GM23338 (cell line): Measurements from ENCODE around the gene AQP3. TPM values are rescaled to one million over a fixed set of nuclear protein-coding genes. Genes with fewer than 3 reads are reported as not detected.
"Not testable (repeated sequence)": the region's sequence is repeated elsewhere in the genome, so short reads cannot be mapped to it uniquely, and the experiment has no call there.

ENCODE experiments used
- ATAC-seq: fragments of 200-7000 bp; cut with Tn5 transposase; 3 replicates; pipeline ENCODE4 v1.9.1; 2020
- DNase-seq: peaks from one replicate; pipeline ENCODE4 v3.0.0-alpha.2; 2015; ENCODE audit warnings: low spot score
- H2AFZ ChIP-seq: fragments of 200-600 bp; sonication (generic); 2 replicates; pipeline ENCODE4 v1.8.0; 2016; ENCODE audit warnings: antibody characterized with exemption, mild to moderate bottlenecking, moderate library complexity
- H3F3A ChIP-seq: fragments of 200-600 bp; sonication (generic); replicated peaks from 2 replicates; pipeline ENCODE4 v1.8.0; 2017; ENCODE audit warnings: antibody characterized with exemption, mixed run types, low read depth
- H3K27ac ChIP-seq: fragments of 200-600 bp; sonication (generic); 2 replicates; pipeline ENCODE4 v1.6.1; 2016; ENCODE audit warnings: low read depth
- H3K27me3 ChIP-seq: fragments of 200-600 bp; sonication (generic); 2 replicates; pipeline ENCODE4 v1.8.0; 2016; ENCODE audit warnings: mild to moderate bottlenecking, mixed run types, moderate library complexity; ENCODE audit not compliant: insufficient read depth
- H3K36me3 ChIP-seq: fragments of 200-600 bp; sonication (generic); 2 replicates; pipeline ENCODE4 v1.8.0; 2016; ENCODE audit warnings: mild to moderate bottlenecking; ENCODE audit not compliant: insufficient read depth
- H3K4me1 ChIP-seq: fragments of 200-600 bp; sonication (generic); 2 replicates; pipeline ENCODE4 v1.8.0; 2016; ENCODE audit warnings: mild to moderate bottlenecking, moderate library complexity; ENCODE audit not compliant: insufficient read depth
- H3K4me2 ChIP-seq: fragments of 200-600 bp; sonication (generic); 2 replicates; pipeline ENCODE4 v1.7.1; 2017; ENCODE audit warnings: mixed run types
- H3K4me3 ChIP-seq: fragments of 200-600 bp; sonication (generic); 2 replicates; pipeline ENCODE4 v1.6.1; 2016; ENCODE audit warnings: mixed run types
- H3K79me2 ChIP-seq: fragments of 200-600 bp; sonication (generic); replicated peaks from 2 replicates; pipeline ENCODE4 v1.8.0; 2017; ENCODE audit warnings: mild to moderate bottlenecking; ENCODE audit not compliant: insufficient read depth
- H3K9me2 ChIP-seq: fragments of 200-600 bp; sonication (generic); 2 replicates; pipeline ENCODE4 v1.8.0; 2017; ENCODE audit not compliant: insufficient read depth
- H4K20me1 ChIP-seq: fragments of 200-600 bp; sonication (generic); replicated peaks from 2 replicates; pipeline ENCODE4 v1.8.0; 2017; ENCODE audit warnings: mild to moderate bottlenecking; ENCODE audit not compliant: insufficient read depth
- H3K27ac Mint-ChIP-seq: 2 replicates; pipeline ENCODE4 v1.8.0; 2020; ENCODE audit warnings: inconsistent platforms, mild to moderate bottlenecking, moderate library complexity, mixed read lengths
- H3K27me3 Mint-ChIP-seq: 3 replicates; pipeline ENCODE4 v1.8.0; 2022; ENCODE audit warnings: low read depth, mild to moderate bottlenecking, moderate library complexity, mixed read lengths, inconsistent platforms; ENCODE audit not compliant: insufficient read depth, poor library complexity
- H3K36me3 Mint-ChIP-seq: 3 replicates; pipeline ENCODE4 v1.8.0; 2021; ENCODE audit warnings: low read depth, mild to moderate bottlenecking, inconsistent platforms, moderate library complexity, mixed read lengths
- H3K4me1 Mint-ChIP-seq: 3 replicates; pipeline ENCODE4 v1.8.0; 2020; ENCODE audit warnings: mild to moderate bottlenecking, inconsistent platforms, mixed read lengths
- H3K4me3 Mint-ChIP-seq: 3 replicates; pipeline ENCODE4 v1.8.0; 2021; ENCODE audit warnings: moderate library complexity, mild to moderate bottlenecking, inconsistent platforms, mixed read lengths
- H3K9me3 Mint-ChIP-seq: 3 replicates; pipeline ENCODE4 v1.8.0; 2020; ENCODE audit warnings: moderate library complexity, mild to moderate bottlenecking, inconsistent platforms, mixed read lengths
- EZH2 ChIP-seq: fragments of 200-600 bp; sonication (generic); IDR thresholded peaks from one replicate; pipeline ENCODE4 v1.8.0; 2017; ENCODE audit warnings: antibody characterized with exemption, mild to moderate bottlenecking, low read depth; ENCODE audit not compliant: unreplicated experiment
- EZH2phosphoT487 ChIP-seq: fragments of 200-600 bp; sonication (generic); IDR thresholded peaks from one replicate; pipeline ENCODE4 v1.8.1; 2018; ENCODE audit warnings: antibody characterized with exemption; ENCODE audit not compliant: unreplicated experiment
- polyA plus RNA-seq: library from polyadenylated mRNA; unstranded; fragments of >200 nt; fragmentation: Nextera tagmentation; extraction: Ambion mirVana; gene quantifications from 2 replicates; pipeline ENCODE4 v1.2.1, GENCODE V29; 2016
- total RNA-seq: library from RNA; depleted of rRNA; stranded (reverse); fragments of >200 nt; shearing (Covaris generic); gene quantifications from 2 replicates; pipeline ENCODE4 v1.2.3, GENCODE V29; 2014
- TF ChIP-seq, protein P1 (sequence below), 2 experiments: fragments of 200-600 bp in 1 of 2; sonication (generic) in 1 of 2; conservative IDR thresholded peaks; 2 replicates each; pipeline versions ENCODE4 v1.5.1 to v1.6.1; 2016 to 2017; ENCODE audit warnings: antibody characterized with exemption in 2 of 2, low read depth in 2 of 2, mild to moderate bottlenecking in 2 of 2, moderate library complexity in 1 of 2
- TF ChIP-seq, protein P2 (sequence below): fragments of 250-450 bp; sonication (Bioruptor Pico); IDR thresholded peaks from 2 replicates; pipeline ENCODE4 v1.5.0; 2020; ENCODE audit warnings: mild to moderate bottlenecking, moderate library complexity

Gene AQP3
- total and polyA plus RNA-seq, 2 experiments from 2014 or later = 1.4 to 3.5 TPM

GRCh38 chr9:33424492-33424891 lies 22.9 kb downstream of the AQP3 start:
- not testable (repeated sequence) for H3K9me2 ChIP-seq, H3K4me2 ChIP-seq, H4K20me1 ChIP-seq, H3K27ac ChIP-seq, H3K4me3 ChIP-seq, H3K4me3 Mint-ChIP-seq, H3K4me1 Mint-ChIP-seq, H3K27ac Mint-ChIP-seq, H3K9me3 Mint-ChIP-seq, H3K79me2 ChIP-seq, H3K4me1 ChIP-seq, H2AFZ ChIP-seq, H3K27me3 ChIP-seq, DNase-seq, ATAC-seq, H3F3A ChIP-seq, H3K36me3 ChIP-seq, H3K36me3 Mint-ChIP-seq, H3K27me3 Mint-ChIP-seq

DNA sequence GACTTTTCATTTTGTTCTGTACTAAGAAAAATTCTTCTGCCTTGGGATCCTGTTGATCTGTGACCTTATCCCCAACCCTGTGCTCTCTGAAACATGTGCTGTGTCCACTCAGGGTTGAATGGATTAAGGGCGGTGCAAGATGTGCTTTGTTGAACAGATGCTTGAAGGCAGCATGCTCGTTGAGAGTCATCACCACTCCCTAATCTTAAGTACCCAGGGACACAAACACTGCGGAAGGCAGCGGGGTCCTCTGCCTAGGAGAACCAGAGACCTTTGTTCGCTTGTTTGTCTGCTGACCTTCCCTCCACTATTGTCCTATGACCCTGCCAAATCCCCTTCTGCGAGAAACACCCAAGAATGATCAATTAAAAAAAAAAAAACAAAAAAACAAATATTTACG lies 23.4 kb downstream of the AQP3 start:
- H3K4me1 ChIP-seq, H3F3A ChIP-seq, H3K79me2 ChIP-seq, H3K36me3 Mint-ChIP-seq, H3K4me2 ChIP-seq, H3K4me1 Mint-ChIP-seq, H3K4me3 Mint-ChIP-seq, H3K27me3 Mint-ChIP-seq, H3K27me3 ChIP-seq, H3K36me3 ChIP-seq, DNase-seq, H3K27ac Mint-ChIP-seq, H3K27ac ChIP-seq, H2AFZ ChIP-seq, H3K9me2 ChIP-seq, H3K4me3 ChIP-seq, H4K20me1 ChIP-seq, H3K9me3 Mint-ChIP-seq, ATAC-seq: not testable (repeated sequence)

DNA sequence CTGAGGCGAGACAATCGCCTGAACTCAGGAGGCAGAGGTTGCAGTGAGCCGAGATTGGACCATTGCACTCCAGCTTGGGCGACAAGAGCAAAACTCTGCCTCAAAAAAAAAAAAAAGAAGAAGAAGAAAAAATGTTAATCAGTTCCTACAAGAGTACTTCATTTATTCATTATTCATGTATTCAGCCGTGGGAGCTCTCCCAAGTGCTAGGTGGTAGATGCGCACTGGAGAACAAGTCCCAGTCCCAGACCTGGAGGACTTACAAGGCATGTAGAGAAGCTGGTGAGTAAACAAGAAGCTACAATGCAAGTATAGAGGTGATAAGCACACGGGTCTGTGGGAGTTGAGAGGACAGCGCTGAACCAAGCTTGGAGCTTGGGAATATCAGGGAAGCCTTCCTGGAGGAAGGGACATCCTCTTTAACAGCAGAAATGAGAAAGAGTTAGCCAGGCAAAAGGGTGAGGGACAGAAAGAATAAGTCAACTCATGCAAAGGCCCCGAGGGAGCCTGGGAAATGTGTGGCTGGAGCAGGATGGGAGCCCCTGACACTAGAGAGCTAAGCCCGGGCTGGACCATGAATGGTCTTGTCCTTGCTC lies 27.6 kb downstream of the AQP3 start:
- DNase-seq (no peak), ATAC-seq (no peak)
- H4K20me1 ChIP-seq = no peaks in the 10 kb centered on the region
- Mint-ChIP-seq H3K36me3 (no peaks in the 10 kb centered on the region), H3K4me3 (no peak overlapping the region), H3K27me3 (peaks cover 5% of the 10 kb centered on the region), H3K27ac (no peak overlapping the region), H3K9me3 (peaks cover 3% of the 10 kb centered on the region; the same call in 2 of the 3 replicates), H3K4me1 (peaks cover 6% of the 10 kb centered on the region)
- H3K9me2 ChIP-seq = no peaks in the 10 kb centered on the region
- no peaks in the 10 kb centered on the region for H3K4me1 ChIP-seq
- H3K36me3 ChIP-seq = no peaks in the 10 kb centered on the region
- H3F3A ChIP-seq = no peaks in the 10 kb centered on the region
- H2AFZ ChIP-seq = no peak overlapping the region
- no peak overlapping the region for H3K4me3 ChIP-seq
- H3K27me3 ChIP-seq = no peaks in the 10 kb centered on the region
- no peaks in the 10 kb centered on the region for H3K79me2 ChIP-seq
- H3K27ac ChIP-seq = no peak overlapping the region
- no peak overlapping the region for H3K4me2 ChIP-seq
- TF ChIP-seq, protein P1, sequence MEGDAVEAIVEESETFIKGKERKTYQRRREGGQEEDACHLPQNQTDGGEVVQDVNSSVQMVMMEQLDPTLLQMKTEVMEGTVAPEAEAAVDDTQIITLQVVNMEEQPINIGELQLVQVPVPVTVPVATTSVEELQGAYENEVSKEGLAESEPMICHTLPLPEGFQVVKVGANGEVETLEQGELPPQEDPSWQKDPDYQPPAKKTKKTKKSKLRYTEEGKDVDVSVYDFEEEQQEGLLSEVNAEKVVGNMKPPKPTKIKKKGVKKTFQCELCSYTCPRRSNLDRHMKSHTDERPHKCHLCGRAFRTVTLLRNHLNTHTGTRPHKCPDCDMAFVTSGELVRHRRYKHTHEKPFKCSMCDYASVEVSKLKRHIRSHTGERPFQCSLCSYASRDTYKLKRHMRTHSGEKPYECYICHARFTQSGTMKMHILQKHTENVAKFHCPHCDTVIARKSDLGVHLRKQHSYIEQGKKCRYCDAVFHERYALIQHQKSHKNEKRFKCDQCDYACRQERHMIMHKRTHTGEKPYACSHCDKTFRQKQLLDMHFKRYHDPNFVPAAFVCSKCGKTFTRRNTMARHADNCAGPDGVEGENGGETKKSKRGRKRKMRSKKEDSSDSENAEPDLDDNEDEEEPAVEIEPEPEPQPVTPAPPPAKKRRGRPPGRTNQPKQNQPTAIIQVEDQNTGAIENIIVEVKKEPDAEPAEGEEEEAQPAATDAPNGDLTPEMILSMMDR (conservative IDR thresholded peaks at IDR 0.05; ENCODE audit: low read depth in 2 of 2) = no peak
- TF ChIP-seq, protein P2, sequence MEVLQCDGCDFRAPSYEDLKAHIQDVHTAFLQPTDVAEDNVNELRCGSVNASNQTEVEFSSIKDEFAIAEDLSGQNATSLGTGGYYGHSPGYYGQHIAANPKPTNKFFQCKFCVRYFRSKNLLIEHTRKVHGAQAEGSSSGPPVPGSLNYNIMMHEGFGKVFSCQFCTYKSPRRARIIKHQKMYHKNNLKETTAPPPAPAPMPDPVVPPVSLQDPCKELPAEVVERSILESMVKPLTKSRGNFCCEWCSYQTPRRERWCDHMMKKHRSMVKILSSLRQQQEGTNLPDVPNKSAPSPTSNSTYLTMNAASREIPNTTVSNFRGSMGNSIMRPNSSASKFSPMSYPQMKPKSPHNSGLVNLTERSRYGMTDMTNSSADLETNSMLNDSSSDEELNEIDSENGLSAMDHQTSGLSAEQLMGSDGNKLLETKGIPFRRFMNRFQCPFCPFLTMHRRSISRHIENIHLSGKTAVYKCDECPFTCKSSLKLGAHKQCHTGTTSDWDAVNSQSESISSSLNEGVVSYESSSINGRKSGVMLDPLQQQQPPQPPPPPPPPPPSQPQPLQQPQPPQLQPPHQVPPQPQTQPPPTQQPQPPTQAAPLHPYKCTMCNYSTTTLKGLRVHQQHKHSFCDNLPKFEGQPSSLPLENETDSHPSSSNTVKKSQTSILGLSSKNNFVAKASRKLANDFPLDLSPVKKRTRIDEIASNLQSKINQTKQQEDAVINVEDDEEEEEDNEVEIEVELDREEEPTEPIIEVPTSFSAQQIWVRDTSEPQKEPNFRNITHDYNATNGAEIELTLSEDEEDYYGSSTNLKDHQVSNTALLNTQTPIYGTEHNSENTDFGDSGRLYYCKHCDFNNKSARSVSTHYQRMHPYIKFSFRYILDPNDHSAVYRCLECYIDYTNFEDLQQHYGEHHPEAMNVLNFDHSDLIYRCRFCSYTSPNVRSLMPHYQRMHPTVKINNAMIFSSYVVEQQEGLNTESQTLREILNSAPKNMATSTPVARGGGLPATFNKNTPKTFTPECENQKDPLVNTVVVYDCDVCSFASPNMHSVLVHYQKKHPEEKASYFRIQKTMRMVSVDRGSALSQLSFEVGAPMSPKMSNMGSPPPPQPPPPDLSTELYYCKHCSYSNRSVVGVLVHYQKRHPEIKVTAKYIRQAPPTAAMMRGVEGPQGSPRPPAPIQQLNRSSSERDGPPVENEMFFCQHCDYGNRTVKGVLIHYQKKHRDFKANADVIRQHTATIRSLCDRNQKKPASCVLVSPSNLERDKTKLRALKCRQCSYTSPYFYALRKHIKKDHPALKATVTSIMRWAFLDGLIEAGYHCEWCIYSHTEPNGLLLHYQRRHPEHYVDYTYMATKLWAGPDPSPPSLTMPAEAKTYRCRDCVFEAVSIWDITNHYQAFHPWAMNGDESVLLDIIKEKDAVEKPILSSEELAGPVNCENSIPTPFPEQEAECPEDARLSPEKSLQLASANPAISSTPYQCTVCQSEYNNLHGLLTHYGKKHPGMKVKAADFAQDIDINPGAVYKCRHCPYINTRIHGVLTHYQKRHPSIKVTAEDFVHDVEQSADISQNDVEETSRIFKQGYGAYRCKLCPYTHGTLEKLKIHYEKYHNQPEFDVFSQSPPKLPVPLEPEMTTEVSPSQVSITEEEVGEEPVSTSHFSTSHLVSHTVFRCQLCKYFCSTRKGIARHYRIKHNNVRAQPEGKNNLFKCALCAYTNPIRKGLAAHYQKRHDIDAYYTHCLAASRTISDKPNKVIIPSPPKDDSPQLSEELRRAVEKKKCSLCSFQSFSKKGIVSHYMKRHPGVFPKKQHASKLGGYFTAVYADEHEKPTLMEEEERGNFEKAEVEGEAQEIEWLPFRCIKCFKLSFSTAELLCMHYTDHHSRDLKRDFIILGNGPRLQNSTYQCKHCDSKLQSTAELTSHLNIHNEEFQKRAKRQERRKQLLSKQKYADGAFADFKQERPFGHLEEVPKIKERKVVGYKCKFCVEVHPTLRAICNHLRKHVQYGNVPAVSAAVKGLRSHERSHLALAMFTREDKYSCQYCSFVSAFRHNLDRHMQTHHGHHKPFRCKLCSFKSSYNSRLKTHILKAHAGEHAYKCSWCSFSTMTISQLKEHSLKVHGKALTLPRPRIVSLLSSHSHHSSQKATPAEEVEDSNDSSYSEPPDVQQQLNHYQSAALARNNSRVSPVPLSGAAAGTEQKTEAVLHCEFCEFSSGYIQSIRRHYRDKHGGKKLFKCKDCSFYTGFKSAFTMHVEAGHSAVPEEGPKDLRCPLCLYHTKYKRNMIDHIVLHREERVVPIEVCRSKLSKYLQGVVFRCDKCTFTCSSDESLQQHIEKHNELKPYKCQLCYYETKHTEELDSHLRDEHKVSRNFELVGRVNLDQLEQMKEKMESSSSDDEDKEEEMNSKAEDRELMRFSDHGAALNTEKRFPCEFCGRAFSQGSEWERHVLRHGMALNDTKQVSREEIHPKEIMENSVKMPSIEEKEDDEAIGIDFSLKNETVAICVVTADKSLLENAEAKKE (CRISPR knock-in tag) = no peak
- TF ChIP-seq EZH2 (no peak), EZH2phosphoT487 (no peak)
